Loucy (cell line): ENCODE results near the gene SUGP1.

Experiments used
- H2AFZ ChIP-seq: fragments of 200-600 bp; sonication (generic); 2 replicates; pipeline ENCODE4 v1.6.0; 2016; ENCODE audit warnings: antibody characterized with exemption, mild to moderate bottlenecking, low read length, moderate library complexity
- H3F3A ChIP-seq: fragments of 200-600 bp; 2 replicates; pipeline ENCODE4 v1.6.0; 2016; ENCODE audit warnings: antibody characterized with exemption, low read depth, mild to moderate bottlenecking
- H3K27me3 ChIP-seq: fragments of 200-600 bp; sonication (generic); 2 replicates; pipeline ENCODE4 v1.6.1; 2014; ENCODE audit warnings: low read length, mild to moderate bottlenecking; ENCODE audit not compliant: insufficient read depth, poor library complexity, severe bottlenecking
- H3K36me3 ChIP-seq: fragments of 200-600 bp; sonication (generic); 2 replicates; pipeline ENCODE4 v1.6.1; 2016; ENCODE audit warnings: low read length; ENCODE audit not compliant: insufficient read depth
- H3K4me1 ChIP-seq: fragments of 200-600 bp; sonication (generic); 2 replicates; pipeline ENCODE4 v1.5.1; 2014; ENCODE audit warnings: low read length, mild to moderate bottlenecking; ENCODE audit not compliant: insufficient read depth, poor library complexity, severe bottlenecking
- H3K4me2 ChIP-seq: fragments of 200-600 bp; sonication (generic); 2 replicates; pipeline ENCODE4 v1.6.0; 2014; ENCODE audit warnings: antibody characterized with exemption, low read length, low read depth, mild to moderate bottlenecking; ENCODE audit not compliant: poor library complexity, severe bottlenecking
- H3K4me3 ChIP-seq: fragments of 200-600 bp; sonication (generic); 2 replicates; pipeline ENCODE4 v1.5.1; 2014; ENCODE audit warnings: low read length, mild to moderate bottlenecking, mixed read lengths; ENCODE audit not compliant: poor library complexity, severe bottlenecking
- H3K79me2 ChIP-seq: fragments of 200-600 bp; sonication (generic); 2 replicates; pipeline ENCODE4 v1.6.1; 2014; ENCODE audit warnings: low read length; ENCODE audit not compliant: insufficient read depth
- H3K9ac ChIP-seq: fragments of 200-600 bp; sonication (generic); 2 replicates; pipeline ENCODE4 v1.6.0; 2014; ENCODE audit warnings: mild to moderate bottlenecking, low read depth, low read length, moderate library complexity; ENCODE audit not compliant: poor library complexity, severe bottlenecking
- H3K9me2 ChIP-seq: fragments of 200-600 bp; sonication (generic); replicated peaks from 2 replicates; pipeline ENCODE4 v1.6.1; 2016; ENCODE audit warnings: low read depth, low read length, mixed read lengths
- H3K9me3 ChIP-seq: fragments of 200-600 bp; sonication (generic); 2 replicates; pipeline ENCODE4 v1.6.1; 2014; ENCODE audit warnings: mild to moderate bottlenecking, antibody characterized with exemption, low read length, low read depth; ENCODE audit not compliant: insufficient read depth
- H4K20me1 ChIP-seq: fragments of 200-600 bp; sonication (generic); 2 replicates; pipeline ENCODE4 v1.6.0; 2014; ENCODE audit warnings: antibody characterized with exemption, low read length, mild to moderate bottlenecking; ENCODE audit not compliant: insufficient read depth, poor library complexity, severe bottlenecking
- CTCF ChIP-seq: fragments of 200-600 bp; sonication (generic); conservative IDR thresholded peaks from 2 replicates; pipeline ENCODE4 v1.5.1; 2014; ENCODE audit warnings: mild to moderate bottlenecking, antibody characterized with exemption, low read length
- EZH2phosphoT487 ChIP-seq: fragments of 200-600 bp; IDR thresholded peaks from 2 replicates; pipeline ENCODE4 v1.6.1; 2018; ENCODE audit warnings: antibody characterized with exemption, mild to moderate bottlenecking, moderate library complexity, borderline replicate concordance

The SUGP1 gene

GRCh38 chr19:19366434-19367396 is 46.4 kb upstream of the SUGP1 start:
- Histone ChIP-seq H3K9me3 (no peaks in the 10 kb centered on the region), H3K36me3 (no peaks in the 10 kb centered on the region), H3K9ac (peak overlapping the region; percentile 46), H3F3A (0 out of 2 replicates have a peak, but pooled peaks cover 2% of the 10 kb centered on the region), H3K4me1 (peaks cover 3% of the 10 kb centered on the region), H3K27me3 (no peaks in the 10 kb centered on the region), H2AFZ (peak overlapping the region; percentile 85), H3K9me2 (no peaks in the 10 kb centered on the region), H4K20me1 (no peaks in the 10 kb centered on the region), H3K4me2 (peak overlapping the region; percentile 52), H3K4me3 (peak overlapping the region; percentile 39), H3K79me2 (no peaks in the 10 kb centered on the region)
- TF ChIP-seq CTCF (peak; percentile 98), EZH2phosphoT487 (no peak)

GRCh38 chr19:19362075-19362474 is 41.8 kb upstream of the SUGP1 start:
- H3K9me3 ChIP-seq, result no peaks in the 10 kb centered on the region
- H3K9ac ChIP-seq, result no peak overlapping the region

GRCh38 chr19:19361075-19361594 is 40.8 kb upstream of the SUGP1 start:
- Histone ChIP-seq H3K4me1 (peaks cover 3% of the 10 kb centered on the region), H2AFZ (peak overlapping the region; percentile 69; the same call in 1 of the 2 replicates), H3K9me3 (no peaks in the 10 kb centered on the region), H3K36me3 (peaks cover 9% of the 10 kb centered on the region; the same call in 1 of the 2 replicates), H3K4me2 (peak overlapping the region; percentile 58), H3K9me2 (no peaks in the 10 kb centered on the region), H4K20me1 (no peaks in the 10 kb centered on the region), H3F3A (0 out of 2 replicates have a peak, but pooled peaks cover 2% of the 10 kb centered on the region), H3K79me2 (no peaks in the 10 kb centered on the region), H3K9ac (no peak overlapping the region), H3K27me3 (no peaks in the 10 kb centered on the region), H3K4me3 (no peak overlapping the region)
- TF ChIP-seq EZH2phosphoT487 (no peak), CTCF (peak; percentile 71)

More at GRCh38 chr19:19362075-19362474, 41.8 kb upstream of the SUGP1 start:
- Histone ChIP-seq H3K4me3 (no peak overlapping the region), H3K27me3 (no peaks in the 10 kb centered on the region), H3K4me2 (no peak overlapping the region), H3K9me2 (no peaks in the 10 kb centered on the region), H4K20me1 (no peaks in the 10 kb centered on the region), H3K4me1 (peaks cover 6% of the 10 kb centered on the region), H3F3A (0 out of 2 replicates have a peak, but pooled peaks cover 2% of the 10 kb centered on the region), H2AFZ (no peak overlapping the region), H3K79me2 (no peaks in the 10 kb centered on the region), H3K36me3 (no peaks in the 10 kb centered on the region)
- no peak for TF ChIP-seq EZH2phosphoT487
- TF ChIP-seq CTCF, result no peak
